Mammary epithelial cell (primary cell): ENCODE measurements around the gene RXRA.

ENCODE experiments used
- EZH2 ChIP-seq: IDR thresholded peaks from 2 replicates; pipeline ENCODE4 v1.6.1; 2012; ENCODE audit warnings: low read length, inconsistent platforms, borderline replicate concordance
- TF ChIP-seq, protein P1 (sequence below), 2 donors: IDR thresholded peaks in 1 of 2; conservative IDR thresholded peaks in 1 of 2; 2 replicates each; pipeline ENCODE4 v1.5.1; 2011 to 2012; ENCODE audit warnings: inconsistent platforms in 2 of 2, low read length in 2 of 2, mild to moderate bottlenecking in 2 of 2, control low read depth in 1 of 2, low read depth in 1 of 2; ENCODE audit not compliant: insufficient read depth in 1 of 2; ENCODE audit errors: extremely low read depth in 1 of 2

DNA sequence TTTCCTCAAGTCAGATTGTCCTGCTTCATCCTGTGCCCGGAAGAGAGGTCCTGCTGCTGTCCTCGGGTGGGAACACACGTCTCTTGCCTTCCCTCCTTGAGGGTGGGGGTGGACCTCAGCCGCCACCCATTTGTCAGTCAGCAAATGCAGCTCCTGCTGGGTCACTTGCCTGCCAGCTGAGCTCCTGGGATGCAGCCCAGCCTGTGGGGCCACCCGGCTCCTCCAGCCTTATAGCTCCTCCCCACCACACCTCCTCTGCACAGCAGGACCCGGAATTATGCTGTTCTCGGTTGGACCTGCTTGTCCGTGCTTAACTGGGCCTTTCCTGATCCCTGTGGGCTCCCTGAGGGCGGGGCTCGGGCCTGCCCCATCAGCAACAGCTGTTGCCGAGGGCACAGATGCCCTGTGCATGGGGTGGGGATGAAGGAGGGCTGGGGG is 52.7 kb downstream of the RXRA start:
- TF ChIP-seq, protein P1, sequence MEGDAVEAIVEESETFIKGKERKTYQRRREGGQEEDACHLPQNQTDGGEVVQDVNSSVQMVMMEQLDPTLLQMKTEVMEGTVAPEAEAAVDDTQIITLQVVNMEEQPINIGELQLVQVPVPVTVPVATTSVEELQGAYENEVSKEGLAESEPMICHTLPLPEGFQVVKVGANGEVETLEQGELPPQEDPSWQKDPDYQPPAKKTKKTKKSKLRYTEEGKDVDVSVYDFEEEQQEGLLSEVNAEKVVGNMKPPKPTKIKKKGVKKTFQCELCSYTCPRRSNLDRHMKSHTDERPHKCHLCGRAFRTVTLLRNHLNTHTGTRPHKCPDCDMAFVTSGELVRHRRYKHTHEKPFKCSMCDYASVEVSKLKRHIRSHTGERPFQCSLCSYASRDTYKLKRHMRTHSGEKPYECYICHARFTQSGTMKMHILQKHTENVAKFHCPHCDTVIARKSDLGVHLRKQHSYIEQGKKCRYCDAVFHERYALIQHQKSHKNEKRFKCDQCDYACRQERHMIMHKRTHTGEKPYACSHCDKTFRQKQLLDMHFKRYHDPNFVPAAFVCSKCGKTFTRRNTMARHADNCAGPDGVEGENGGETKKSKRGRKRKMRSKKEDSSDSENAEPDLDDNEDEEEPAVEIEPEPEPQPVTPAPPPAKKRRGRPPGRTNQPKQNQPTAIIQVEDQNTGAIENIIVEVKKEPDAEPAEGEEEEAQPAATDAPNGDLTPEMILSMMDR (conservative IDR thresholded peaks at IDR 0.05 in 1 of 2, IDR thresholded peaks at IDR 0.05 in 1 of 2; ENCODE audit: extremely low read depth in 1 of 2, insufficient read depth in 1 of 2, low read depth in 1 of 2, low read length in 2 of 2): no peak
- TF ChIP-seq EZH2: no peak
